ENCODE results near the gene PCDHB5.
"Not testable (repeated sequence)": the region's sequence is repeated elsewhere in the genome, so short reads cannot be mapped to it uniquely, and the experiment has no call there.

- TF ChIP-seq CTCF (IDR thresholded peaks at IDR 0.05); ZFX (IDR thresholded peaks at IDR 0.05; ENCODE audit: borderline replicate concordance): not testable (repeated sequence)
These were observed 22.9 kb downstream of the PCDHB5 start for GRCh38 chr5:141157901-141158300.
